GM18519 (cell line): ENCODE results near the gene SLC8A1.

Experiments
- ATAC-seq: cut with Tn5 transposase; IDR thresholded peaks from one replicate; pipeline ENCODE4 v1.9.1; 2021; ENCODE audit warnings: mild to moderate bottlenecking, moderate library complexity; ENCODE audit not compliant: unreplicated experiment, low FRiP score

Gene SLC8A1

DNA sequence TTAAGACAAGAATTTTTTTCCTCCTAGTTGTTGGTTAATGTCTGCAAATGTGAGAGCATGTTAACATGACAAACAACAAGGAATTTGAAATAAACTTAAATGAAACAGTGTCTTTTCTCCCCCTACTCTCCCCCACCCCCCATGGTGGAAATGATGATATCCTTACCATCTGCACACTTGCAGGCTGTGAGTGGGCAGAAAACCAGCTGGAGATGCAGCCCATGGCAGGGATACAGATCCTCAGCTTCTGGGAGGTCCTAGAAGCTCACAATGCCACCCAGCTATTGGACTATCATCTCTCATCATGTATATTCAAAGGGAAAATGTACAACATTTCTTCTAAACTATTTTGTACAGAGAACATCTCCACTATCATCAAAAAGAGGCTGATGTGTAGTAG, 196.8 kb downstream of the SLC8A1 start:
- ATAC-seq: no peak

DNA sequence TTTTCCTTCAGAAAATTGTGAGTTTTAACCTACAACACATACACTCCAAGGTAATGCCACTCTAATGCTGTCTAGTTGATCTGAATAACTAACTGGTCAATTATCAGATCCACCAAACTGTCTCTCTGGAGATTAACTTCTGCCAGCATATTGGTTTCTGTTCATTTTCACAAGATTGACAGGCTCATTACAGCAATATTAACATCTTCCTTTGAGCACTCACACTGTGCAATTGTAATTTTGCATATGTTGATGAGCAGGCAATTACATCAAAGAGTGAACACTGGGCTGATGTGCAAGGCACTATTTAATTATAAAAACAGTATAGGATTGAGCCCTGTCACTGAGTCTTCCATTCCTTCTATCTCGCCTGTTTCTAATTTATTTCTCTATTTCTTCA, 197.3 kb downstream of the SLC8A1 start:
- ATAC-seq: no peak

DNA sequence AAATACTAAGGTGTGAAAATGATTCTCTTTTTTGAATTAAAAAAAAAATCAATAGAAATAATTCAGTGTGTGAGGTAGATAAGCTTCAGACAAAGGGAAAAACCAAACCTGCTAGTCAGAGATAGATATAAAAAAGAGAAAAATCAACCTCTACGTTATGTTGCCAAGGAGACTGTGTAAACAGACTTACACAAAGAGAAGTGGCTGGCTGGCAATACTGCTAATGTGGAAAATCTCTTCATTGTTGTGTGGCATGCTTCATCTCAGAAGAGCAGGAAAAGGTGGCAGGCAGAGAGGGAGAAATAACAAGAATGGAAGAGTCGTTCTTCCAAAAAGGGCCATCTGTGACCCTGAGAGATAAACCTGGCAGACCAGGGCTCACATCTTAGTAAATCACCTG, 200.8 kb downstream of the SLC8A1 start:
- ATAC-seq: no peak

DNA sequence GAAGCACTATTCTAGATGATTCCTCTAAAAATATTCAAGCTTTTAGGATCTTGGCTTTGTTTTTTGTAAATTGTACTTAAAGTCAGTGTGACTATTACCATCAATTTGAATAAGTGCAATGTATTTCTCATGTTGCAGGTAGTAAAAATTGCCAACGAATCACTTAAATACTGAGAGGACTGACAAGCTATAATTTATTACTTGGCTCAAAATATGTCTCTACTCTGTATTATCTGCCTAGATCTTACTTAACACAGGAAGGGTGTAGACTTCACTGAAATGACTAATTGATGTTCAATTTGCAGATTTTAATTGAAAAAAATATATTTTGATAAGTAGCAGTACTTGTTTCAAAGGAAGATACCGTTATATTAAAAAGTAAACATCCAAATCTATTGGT, 202.3 kb downstream of the SLC8A1 start:
- no peak for ATAC-seq

DNA sequence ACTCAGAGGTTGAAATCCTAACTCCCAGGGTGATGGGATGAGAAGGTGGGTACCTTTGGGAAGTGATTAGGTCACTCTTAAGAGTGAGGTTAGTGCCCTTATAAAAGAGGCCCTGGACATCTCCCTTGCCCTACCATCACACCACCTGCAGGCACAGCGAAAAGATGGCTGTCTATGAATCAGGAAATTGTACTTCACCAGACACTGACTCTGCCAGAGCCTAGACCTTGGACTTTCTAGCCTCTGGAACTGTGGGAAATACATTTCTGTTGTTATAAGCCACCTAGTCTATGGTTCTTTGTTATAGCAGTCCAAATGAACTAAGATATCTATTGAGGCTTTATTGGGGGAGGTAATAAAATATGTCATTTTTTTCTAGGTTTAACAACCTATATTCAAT, 203.6 kb downstream of the SLC8A1 start:
- ATAC-seq: no peak

DNA sequence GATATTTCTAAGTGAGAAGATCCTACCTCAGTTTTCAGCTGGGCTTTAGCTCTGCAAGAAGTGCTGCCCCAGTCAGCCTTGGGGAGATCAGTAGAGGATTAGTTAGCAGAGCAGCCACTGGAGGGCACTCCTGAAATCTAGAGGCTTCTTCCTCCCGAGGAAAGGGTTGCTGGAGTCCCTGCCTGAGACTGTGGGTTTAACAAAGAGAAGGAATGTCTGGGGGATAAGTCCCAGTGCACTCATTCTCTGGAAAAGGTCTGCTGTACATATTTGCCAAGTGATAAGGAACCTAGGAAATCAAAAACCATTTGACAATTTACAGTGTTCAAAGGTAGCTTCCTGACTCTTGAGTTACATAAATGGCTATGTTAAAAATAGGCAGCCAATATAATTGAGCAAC, 207.2 kb downstream of the SLC8A1 start:
- peak; percentile 74 for ATAC-seq

DNA sequence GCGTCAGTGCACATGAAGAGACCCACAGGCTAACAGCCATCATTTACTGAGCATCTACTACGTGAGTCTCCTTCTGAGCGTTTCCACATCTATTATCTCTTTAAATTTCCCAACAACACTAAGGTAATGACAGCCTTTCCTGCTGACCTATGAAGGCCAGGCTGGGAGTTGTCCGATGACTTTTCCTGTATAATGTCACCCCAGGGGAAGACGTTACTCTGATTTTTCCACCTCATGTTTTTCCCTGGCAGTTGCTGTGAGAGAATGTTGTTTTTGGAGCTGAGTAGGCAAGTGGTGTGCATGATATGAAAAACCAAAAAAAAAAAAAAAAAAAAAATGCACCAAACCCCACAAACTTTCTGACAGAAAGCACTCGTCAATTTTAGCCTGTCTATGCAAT, 207.6 kb downstream of the SLC8A1 start:
- ATAC-seq: no peak

DNA sequence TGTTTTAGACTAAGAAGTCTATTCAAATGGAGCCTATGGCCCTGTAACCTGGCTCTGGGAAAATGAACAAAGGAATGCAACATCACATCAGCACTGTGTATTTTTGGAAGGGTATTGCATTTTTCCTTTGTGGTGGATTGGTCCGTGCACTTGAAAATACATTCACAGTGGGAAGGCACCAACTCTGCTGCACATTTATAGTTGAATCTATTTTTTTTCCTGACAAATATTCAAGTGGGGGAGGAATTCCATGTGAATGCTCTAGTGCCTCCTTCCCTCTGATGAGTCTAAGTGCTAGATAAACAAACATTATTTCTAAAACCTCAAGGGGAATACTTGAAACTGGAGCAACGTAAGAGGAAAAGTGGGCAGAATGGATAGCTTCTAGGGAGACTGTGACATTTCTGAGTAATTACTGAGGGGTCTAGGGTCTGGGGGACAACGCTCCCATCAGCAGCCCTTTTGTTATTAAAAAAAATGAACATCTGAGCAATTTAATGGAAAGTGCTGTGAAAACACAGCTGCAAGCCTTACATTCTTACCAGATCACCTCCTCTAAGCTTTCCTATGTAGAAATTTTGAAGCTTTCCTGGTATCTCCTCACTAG, 208.2 kb downstream of the SLC8A1 start:
- no peak for ATAC-seq

DNA sequence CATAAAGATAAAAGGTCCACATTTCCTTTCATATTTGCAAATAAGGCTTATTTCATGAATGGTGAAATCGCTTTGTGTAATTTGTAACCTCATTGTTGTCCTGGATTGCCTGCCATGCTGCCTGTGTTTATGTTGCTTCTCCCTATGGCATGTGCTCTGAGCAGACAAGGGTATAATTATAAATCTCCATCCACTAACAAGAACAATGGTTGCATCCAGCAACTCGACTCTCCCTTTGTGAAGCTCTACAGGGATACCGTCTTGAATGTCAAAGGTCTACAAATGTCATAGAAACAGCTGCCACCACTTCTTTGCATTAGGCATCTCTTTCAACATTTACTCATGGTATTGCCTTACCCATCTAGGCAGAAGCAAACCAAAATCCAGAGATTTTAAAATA, 209.6 kb downstream of the SLC8A1 start:
- no peak for ATAC-seq

DNA sequence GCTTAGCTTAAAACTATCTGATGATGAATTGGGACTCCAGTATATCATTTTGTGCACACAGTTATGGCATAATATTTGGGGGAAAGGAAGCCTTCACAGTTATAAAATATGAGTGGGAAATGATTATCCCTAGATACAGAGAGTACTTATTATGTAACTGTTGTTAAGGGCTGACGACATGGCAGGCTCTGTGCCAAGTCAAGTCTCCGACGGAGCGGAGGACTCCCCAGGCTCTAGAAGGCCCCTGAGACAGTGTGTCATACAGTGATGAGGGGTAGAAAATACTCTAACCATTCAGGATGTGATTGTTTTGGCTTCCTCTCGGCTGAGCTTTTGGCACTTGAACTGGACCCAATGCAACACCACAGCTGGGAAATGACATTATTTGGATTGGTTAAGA, 211.8 kb downstream of the SLC8A1 start:
- ATAC-seq: no peak

DNA sequence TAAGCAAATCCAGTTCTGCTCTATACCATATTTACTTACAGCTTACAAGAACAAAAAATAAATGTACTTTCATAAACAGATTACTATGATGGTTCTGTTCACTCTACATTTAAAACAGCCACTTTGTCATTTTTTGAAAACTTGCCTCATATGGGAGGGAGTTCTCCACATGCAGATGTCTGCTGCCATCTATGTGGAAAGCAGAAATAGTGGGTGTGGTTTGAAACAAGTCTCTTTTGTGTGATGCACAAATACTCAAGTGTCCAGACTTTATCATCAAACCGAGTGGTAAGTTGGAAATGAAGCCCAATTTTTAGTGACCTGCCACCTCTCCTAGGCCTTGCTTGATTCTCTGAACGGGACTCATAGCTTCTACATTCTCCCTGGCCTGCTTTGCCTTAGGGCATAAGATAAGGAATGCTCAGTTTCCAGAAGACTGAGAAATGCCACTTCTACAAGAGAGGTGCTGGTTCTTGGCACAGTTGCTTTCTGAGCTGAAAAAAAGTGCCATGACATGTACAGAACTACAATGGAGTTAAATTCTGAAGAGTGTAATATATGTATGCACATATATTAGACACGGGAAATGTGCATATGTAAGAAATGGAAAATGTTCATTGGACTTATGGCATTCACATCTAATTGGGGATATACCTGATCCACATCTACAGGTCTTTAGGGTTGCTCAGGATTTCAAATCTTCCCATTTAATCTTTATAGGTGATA, 221.0 kb downstream of the SLC8A1 start:
- ATAC-seq: no peak

DNA sequence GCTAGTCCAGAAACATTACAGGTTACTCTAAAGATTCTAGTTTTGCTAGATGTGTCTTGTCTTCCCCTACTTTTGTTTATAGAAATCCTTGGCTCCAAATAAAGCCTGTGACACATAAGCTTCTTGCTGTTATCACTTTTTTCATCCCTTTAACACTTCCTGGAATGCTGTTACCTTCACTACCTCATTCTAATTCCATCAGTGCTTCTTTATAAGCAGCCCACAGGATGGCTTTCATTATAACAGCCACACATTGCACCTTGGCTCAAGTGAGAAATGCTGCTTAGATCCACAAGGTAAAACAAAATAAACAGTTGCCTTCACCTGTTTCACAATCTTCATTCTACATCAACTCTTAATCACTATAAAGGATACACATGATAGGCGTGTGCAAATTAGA, 221.7 kb downstream of the SLC8A1 start:
- ATAC-seq: no peak

DNA sequence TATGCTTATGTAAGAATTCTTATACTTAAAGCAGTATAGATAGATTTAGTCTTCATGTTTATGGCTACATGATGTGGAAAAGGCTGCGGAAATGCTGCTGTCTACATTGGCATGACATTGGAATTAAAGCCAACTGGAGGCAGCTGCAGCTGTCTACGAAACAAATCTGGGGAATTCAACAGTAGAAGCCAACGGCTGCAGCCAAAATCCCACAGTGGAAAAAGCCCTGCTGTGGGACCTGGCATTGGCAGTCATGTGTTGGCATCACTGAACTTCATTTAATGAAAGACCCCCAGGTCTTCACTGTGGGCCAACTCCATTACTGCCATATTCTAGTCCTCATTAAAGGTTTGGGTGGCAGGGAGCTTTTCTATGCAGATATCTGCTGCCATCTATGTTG, 223.6 kb downstream of the SLC8A1 start:
- ATAC-seq: no peak

DNA sequence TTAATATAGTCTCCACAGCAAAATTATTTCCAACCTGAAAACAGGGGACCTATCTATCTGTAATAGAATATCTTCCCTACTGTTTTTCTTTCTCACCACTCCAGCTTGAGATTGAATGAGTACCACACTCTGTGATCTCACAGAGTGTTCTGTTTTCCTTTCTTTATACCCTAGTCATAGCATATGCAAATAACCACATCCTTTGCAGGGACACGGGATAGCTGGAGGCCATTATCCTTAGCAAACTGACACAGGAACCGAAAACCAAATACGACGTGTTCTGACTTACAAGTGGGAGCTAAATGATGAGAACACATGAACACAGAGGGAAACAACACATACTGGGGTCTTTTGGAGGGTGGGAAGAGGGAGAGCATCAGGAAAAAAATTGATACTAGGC, 224.7 kb downstream of the SLC8A1 start:
- no peak for ATAC-seq

DNA sequence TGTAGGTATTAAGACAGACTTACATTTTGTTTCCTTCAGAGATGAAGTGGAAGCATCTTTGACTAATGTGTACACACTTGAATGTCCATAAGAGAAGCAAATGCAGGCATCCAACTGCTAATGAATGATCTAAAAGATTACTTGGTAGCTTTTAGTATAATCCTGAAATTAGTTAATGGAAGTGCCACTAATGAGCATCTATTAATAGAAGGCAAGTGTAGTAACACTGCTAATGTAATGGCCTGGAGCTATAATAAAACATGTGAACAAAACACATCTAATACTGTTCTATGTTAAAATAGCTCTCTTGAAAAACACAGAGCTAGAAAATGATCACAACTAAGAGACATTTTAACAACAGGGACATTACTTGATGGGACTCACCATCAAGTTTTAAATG, 225.3 kb downstream of the SLC8A1 start:
- ATAC-seq: no peak

DNA sequence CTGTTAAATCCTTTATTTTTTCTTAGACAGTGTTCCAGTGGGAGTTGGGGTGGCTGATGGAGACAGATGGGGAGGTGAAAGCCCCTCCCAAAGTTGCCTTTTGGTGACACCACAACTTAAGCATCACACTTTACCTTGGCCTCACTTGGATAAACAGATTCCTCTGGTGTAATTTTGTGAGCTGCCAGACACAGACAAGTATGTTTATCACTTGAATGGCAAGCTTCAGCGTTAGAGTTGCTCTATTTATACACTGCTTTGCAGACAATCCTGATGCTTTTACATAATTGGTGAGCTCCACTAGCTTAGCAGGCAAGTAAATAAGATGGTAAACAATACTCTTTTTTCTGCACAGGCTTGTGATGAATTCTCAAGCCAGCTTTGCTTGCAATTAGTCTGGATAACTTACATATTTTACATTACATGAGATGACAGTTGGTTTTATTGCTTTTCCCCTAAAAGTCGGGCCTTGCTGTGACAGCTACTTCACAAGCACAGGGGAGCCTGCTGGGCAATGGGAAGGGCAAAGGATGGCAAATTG, 226.2 kb downstream of the SLC8A1 start:
- no peak for ATAC-seq

DNA sequence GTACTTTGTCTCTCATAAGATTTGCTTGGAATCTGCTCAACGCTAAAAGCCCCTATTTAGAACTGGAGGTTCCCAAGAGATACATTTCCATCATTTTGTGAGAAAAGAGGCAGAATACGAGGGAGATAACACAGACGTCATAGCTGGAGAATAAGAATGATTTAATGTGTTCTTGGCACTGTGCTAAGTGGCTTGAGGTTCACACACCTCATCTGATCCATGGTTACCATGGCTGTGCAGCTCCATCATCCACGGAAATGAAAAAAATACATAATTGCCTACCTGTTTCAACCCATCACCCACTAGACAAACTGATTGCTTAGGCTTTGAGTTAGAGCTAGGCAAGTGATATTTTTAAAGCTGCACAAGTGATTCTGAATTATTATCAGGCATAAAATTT, 227.6 kb downstream of the SLC8A1 start:
- no peak for ATAC-seq

DNA sequence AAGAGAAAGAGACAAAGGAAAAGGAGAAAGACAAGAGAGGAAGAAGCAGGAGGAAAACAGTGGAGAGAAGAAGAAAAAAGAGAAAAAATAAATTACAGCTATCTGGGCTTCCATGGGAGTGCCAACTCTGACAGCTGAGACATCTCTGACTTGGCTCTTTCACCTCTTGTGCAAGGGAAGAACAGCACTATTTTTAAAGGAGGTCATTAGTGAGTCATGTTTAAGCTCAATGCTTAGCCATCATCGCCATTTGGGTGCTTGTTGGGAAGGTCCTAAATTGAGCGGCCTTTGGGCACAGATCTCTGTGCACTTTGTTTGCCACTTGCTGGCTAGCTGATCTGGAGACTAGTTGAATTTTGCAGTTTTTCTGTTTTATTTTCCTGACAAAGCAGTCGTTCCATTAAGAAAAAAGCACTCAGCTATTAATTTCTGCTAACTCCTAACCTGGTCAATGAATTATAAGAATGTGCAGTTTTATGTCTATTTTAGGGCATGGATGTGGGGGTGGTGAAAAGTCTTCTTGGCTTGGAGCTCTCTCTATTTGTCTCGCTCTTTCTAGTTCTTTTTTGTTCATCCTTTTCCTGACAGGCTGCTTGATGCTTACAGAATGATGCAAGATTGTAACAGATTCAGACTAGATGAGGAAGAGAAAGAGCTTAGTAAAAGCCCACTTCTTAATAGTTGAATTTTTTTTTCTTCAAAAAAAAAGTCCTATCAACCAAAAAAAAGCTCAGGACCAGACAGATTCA, 231.5 kb downstream of the SLC8A1 start:
- ATAC-seq: no peak

DNA sequence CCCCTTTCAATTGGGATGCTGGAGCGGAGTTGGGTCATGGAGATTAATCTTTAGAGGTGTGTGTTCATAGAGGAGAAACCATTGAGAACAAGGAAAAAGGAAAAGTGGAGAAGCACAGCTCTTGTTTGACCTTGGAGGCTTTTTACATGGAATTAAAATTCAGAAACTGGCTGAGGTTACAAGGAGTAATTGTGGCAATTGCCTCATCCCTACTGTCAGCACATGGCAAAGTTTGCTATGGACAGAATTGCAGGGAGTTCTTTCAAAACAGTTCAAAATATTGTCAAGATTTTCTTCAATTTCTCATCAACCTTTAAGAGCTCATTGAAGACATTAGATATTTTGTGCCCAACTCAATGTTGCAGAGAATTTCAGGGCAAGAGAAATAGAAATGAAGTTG, 232.7 kb downstream of the SLC8A1 start:
- no peak for ATAC-seq

DNA sequence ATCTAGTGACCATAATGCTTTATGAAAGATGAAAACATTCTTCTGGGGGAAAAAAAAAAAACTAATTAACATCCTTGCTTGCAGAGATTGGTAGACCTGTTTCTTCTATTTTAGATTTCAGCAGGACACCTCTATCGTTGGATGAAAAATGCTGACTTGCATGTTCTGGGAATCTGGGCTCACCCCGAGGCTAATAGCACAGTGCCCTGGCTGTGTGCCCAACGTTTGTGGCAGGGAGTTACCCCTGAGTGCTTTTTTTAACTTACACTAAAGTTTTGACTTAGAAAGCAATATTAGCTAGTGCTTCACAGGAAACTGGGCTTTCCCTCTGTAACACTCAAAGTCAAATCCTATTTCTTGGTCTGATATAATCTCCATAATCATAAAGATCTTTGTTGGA, 233.2 kb downstream of the SLC8A1 start:
- peak; percentile 75 for ATAC-seq

DNA sequence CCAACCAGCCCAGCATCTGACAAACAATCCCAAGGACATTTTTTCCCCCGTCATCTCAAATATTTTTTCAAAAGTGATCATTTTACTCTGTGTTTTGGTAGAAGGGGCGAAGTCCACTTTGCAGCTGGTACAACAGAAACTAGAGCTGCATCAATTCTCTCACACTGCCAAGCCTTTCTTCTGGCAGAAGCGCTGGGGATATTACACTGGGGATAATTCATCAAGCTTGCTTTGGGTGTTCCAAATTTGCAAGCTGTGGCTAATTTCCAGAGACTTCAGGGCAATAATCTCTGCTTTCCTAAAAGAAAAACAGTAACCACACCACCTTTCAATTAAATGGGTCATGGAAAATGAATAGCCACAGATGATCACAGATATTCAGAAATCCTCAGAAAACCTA, 238.3 kb downstream of the SLC8A1 start:
- no peak for ATAC-seq

DNA sequence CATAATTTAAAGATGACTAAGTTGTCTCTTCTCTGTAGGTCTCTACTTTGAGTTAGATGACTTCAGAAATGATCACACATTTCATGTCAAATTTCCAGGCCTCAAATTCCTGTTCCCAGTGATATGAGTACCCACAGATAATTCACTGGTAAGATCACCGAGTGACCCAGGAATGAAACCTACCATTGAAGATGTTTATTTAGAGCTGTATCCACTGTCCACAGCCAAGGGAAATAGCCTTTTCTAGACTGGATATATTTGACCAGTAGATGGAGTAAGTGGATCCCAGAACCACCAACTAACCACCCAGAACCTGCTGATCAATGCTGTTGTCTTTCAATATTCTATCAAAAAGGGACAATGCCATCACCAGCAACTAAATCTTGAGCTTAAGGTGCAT, 238.8 kb downstream of the SLC8A1 start:
- no peak for ATAC-seq
